ENCODE data around the gene TMEM200A.

GRCh38 chr6:130395164-130395563 lies 29.3 kb downstream of the TMEM200A start:
- no peak for TF ChIP-seq EZH2 (IDR thresholded peaks at IDR 0.05; ENCODE audit: low read depth)
- TF ChIP-seq CTCF (conservative IDR thresholded peaks at IDR 0.05) = no peak
